Left lung (tissue), 10 donors: ENCODE results near the gene EFNA4. TPM values are rescaled to one million over a fixed set of nuclear protein-coding genes. Genes with fewer than 3 reads are reported as not detected.
A peak's percentile ranks its signal among the peaks of the same experiment; 100 is the strongest.

Experiments used
- ATAC-seq: fragments of 200-7000 bp; cut with Tn5 transposase; one replicate; pipeline ENCODE4 v1.9.1; 2020; ENCODE audit warnings: moderate library complexity
- DNase-seq, 4 donors: peaks; one replicate each; pipeline ENCODE4 v3.0.0-alpha.2; 2013 to 2020
- H3K27ac ChIP-seq, 2 donors: fragments of 200-600 bp; sonication (generic) in 1 of 2; one replicate each; pipeline versions ENCODE4 v1.5.0 to v1.8.0; 2020 to 2021
- H3K27me3 ChIP-seq, 2 donors: fragments of 200-600 bp; sonication (generic) in 1 of 2; one replicate each; pipeline versions ENCODE4 v1.5.0 to v1.8.0; 2020 to 2021
- H3K36me3 ChIP-seq, 2 donors: fragments of 200-600 bp; sonication (generic) in 1 of 2; one replicate each; pipeline versions ENCODE4 v1.5.0 to v1.8.0; 2020 to 2021
- H3K4me1 ChIP-seq, 2 donors: fragments of 200-600 bp; one replicate each; pipeline ENCODE4 v1.8.0; 2021
- H3K4me3 ChIP-seq, 2 donors: fragments of 200-600 bp; sonication (generic) in 1 of 2; one replicate each; pipeline versions ENCODE4 v1.5.0 to v1.8.0; 2020 to 2021; ENCODE audit warnings: mild to moderate bottlenecking in 1 of 2
- H3K9me3 ChIP-seq, 2 donors: fragments of 200-600 bp; sonication (generic) in 1 of 2; one replicate each; pipeline versions ENCODE4 v1.5.0 to v1.8.0; 2020 to 2021
- intact Hi-C, 2 donors: fragments of 100-400 bp; cut with DNase I; formaldehyde crosslinking; loops; one replicate each; pipeline versions ENCODE4 v1.11.2 to v1.14.2; 2022
- polyA plus RNA-seq, 6 donors: library from polyadenylated mRNA; unstranded; fragments of 120-200 nt; gene quantifications; one replicate each; pipeline ENCODE4 v1.2.1, GENCODE V29; 2013; ENCODE audit not compliant: insufficient read length in 6 of 6
- total RNA-seq, 2 donors: library from RNA; stranded (reverse); fragmentation: NEBNext Ultra II Directional; extraction: Animal tissue kit (Norgen Biotek cat#: 25700); gene quantifications; one replicate each; pipeline ENCODE4 v1.2.1, GENCODE V29; 2021
- TF ChIP-seq, protein P1 (sequence below), 2 donors: fragments of 200-600 bp; sonication (generic) in 1 of 2; IDR thresholded peaks; one replicate each; pipeline versions ENCODE4 v1.5.0 to v1.8.0; 2021; ENCODE audit warnings: antibody characterized with exemption in 2 of 2
- donor health status: DM: no; HTN: yes; CAD: no.
- donor health status: DM: no; HTN: no; CAD: no.

The EFNA4 gene
- total and polyA plus RNA-seq, 8 donors: 8.6 to 23.1 (median 21.8) TPM

DNA sequence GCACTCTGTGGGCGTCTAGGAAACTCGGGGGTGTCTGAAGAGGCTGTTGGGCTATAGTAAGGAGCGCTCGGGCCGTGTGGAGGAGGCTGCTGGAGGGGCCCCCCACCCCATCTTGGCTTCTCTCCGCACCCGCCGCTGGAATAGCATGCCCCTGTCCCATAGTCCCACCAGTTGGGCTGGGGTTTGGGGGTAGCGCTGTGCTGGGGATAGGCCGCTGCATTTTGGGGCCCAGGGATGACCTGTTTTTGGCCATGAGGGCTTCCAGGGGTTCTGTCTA lies 15.6 kb downstream of the EFNA4 start:
- ATAC-seq (no peak), DNase-seq (no peak)
- intact Hi-C loops: no loop called here
- Histone ChIP-seq H3K27me3 (peaks cover 49 to 64% of the 10 kb centered on the region in 2 donors), H3K36me3 (no peaks in the 10 kb centered on the region), H3K4me3 (peak overlapping the region in 1 of 2 donors; percentile 32), H3K4me1 (peaks cover 35 to 56% of the 10 kb centered on the region in 2 donors), H3K9me3 (no peaks in the 10 kb centered on the region), H3K27ac (no peak overlapping the region)
- TF ChIP-seq, protein P1, sequence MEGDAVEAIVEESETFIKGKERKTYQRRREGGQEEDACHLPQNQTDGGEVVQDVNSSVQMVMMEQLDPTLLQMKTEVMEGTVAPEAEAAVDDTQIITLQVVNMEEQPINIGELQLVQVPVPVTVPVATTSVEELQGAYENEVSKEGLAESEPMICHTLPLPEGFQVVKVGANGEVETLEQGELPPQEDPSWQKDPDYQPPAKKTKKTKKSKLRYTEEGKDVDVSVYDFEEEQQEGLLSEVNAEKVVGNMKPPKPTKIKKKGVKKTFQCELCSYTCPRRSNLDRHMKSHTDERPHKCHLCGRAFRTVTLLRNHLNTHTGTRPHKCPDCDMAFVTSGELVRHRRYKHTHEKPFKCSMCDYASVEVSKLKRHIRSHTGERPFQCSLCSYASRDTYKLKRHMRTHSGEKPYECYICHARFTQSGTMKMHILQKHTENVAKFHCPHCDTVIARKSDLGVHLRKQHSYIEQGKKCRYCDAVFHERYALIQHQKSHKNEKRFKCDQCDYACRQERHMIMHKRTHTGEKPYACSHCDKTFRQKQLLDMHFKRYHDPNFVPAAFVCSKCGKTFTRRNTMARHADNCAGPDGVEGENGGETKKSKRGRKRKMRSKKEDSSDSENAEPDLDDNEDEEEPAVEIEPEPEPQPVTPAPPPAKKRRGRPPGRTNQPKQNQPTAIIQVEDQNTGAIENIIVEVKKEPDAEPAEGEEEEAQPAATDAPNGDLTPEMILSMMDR (IDR thresholded peaks at IDR 0.05): no peak

DNA sequence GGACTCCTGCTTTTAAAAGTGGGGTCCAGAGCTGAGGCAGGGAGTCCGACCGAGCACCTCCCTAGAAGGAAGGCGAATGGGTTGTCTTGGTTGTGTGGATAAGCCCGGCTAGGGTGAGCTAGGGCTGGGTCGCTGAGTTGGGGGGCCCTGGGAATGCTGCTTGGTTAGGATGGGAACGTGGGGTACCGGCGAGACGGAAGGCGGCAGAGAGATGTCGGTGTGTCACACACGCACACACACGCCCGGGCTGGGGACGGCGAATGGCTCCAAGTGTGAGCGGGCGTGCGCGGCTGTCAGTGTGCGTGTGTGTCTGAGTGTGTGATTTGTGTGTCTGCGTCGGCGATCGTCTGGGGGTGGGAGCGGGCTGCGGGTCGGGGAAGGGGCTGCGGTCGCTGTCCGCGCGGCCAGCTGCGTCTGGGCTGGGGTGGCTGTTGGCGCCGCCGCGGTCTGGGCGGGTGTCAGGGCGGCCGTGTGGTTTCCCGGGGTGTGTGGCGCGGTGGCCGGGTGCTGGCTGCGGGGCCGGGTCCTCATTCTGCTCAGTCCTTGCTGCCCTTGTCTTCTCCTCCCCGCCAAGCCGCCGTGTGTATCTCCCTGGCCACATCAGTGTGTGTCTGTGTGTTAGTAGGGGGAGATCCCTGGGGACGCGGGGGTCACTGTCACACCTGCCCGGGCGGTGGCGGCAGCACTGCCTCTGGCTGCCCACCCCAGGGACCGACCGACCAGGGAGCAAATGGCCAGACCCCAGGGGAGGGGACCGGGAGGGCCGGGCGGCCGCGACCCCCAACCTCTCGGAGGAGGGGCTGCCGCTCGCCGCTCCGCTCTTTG lies 16.2 kb downstream of the EFNA4 start:
- no peak for ATAC-seq
- no peaks in the 10 kb centered on the region for H3K9me3 ChIP-seq
- TF ChIP-seq, protein P1 (IDR thresholded peaks at IDR 0.05): no peak
- peaks cover 49 to 68% of the 10 kb centered on the region in 2 donors for H3K27me3 ChIP-seq
- H3K4me1 ChIP-seq: peaks cover 40 to 62% of the 10 kb centered on the region in 2 donors
- DNase-seq: peak in 1 of 4 donors; percentile 82
- no peak overlapping the region for H3K27ac ChIP-seq
- intact Hi-C loops: no loop called here
- no peak overlapping the region for H3K4me3 ChIP-seq
- no peaks in the 10 kb centered on the region for H3K36me3 ChIP-seq

DNA sequence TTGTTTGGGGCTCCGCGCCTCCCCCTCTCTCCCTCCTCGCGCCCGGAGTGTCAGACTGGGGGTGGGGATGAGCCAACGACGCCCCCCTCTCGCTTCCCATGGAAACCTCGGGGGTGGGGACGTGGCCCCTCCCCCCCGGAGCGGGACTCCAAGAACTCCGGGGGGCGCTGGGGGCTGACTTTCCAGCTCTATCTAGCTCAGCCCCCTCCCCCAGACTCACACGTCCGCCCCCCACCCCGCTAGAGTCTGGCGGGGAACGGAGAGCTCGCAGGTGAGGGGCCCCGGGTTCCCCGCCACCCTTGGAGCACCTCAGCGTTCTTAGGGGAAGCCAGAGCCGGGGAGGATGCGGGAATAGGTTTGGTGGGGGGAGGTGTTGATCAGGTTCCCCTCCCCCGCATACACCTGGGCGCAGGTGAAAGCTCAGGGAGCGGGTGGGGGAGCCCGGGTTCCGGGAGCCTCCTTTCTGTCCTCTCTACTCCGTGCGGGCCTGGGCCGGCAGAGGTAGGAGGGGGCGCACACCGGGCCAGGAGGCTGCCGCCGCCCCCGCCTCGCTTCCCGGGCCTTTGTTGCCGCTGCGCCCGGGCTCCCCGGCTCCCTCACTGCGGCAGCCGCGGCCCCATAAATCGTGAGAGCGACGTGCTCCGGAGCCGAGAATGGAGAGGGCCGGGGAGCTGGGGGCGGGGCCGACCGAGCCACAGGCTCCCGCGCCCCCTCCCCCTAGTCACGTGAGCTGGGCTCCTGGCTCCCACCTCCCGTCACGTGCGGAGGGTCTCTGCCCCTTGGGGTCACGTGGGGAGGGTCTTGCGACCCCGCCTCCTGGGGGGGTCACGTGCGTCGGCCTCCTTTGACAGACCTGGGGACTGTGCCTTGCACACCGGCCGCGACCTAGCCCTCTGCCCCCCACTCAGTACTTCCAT lies 17.0 kb downstream of the EFNA4 start:
- Histone ChIP-seq H3K27me3 (peaks cover 49 to 68% of the 10 kb centered on the region in 2 donors), H3K27ac (no peak overlapping the region), H3K36me3 (no peaks in the 10 kb centered on the region), H3K9me3 (no peaks in the 10 kb centered on the region), H3K4me3 (no peak overlapping the region), H3K4me1 (peaks cover 41 to 65% of the 10 kb centered on the region in 2 donors)
- intact Hi-C loops: no loop called here
- TF ChIP-seq, protein P1 (IDR thresholded peaks at IDR 0.05): no peak
- DNase-seq: peak in 1 of 4 donors; percentile 73
- ATAC-seq: no peak

DNA sequence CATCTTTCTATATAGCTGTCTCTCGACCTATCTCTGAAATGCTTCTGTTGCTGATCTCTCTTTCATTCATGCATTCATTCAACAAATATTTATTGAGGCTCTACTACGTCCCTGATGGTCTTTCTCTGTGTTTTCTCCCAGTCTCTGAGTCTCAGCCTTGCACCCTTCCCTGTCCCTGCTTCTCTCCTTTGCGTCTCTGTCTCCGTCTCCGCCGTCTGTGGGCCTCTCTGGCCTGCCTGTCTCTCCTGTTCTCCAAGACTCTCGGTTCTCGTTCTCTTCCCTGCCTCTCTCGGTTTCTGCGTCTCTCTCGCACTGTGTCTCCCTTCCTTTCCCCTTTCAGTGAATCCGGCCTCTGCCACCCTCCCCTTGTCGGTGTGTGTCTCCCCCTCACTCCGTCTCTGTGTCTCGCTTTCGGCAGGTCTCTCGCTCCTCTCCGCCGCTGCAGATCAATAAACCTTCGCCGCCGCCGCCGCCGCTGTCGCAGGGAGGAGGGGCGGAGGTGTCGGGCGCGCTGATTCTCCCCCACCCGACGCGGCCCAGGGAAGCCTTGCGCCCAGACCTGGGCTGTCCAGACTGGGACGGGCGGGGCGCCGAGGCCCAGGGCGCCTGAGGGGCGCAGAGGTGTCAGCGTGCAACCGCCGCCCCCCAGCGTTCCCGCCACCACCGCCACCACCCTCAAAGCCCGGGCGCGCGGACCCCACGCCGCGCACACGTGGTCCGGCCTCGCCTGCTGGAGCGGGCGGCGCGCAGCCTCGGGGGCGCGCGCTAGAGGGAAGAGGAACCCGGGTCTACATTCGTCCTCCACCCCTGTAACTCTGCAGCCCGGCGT lies 18.1 kb downstream of the EFNA4 start:
- Histone ChIP-seq H3K9me3 (no peaks in the 10 kb centered on the region), H3K36me3 (no peaks in the 10 kb centered on the region), H3K27me3 (peaks cover 49 to 68% of the 10 kb centered on the region in 2 donors), H3K4me1 (peaks cover 45 to 75% of the 10 kb centered on the region in 2 donors), H3K27ac (no peak overlapping the region), H3K4me3 (peak overlapping the region in 1 of 2 donors; percentile 19)
- DNase-seq (peak in 1 of 4 donors; percentile 79), ATAC-seq (no peak)
- TF ChIP-seq, protein P1 (IDR thresholded peaks at IDR 0.05): no peak
- intact Hi-C loops: no loop called here
